Activated naive CD4-positive, alpha-beta T cell treated with anti-CD3 and anti-CD28 coated beads, Interleukin-2, amount 10 ng/mL, durations not matched to agents 7 days and 5 days (primary cell): Measurements from ENCODE around the gene PHETA2.
A peak's percentile ranks its signal among the peaks of the same experiment; 100 is the strongest.

ENCODE experiments used
- CTCF ChIA-PET: fragments of 350-600 bp; sonication (Branson Sonifier 250); formaldehyde crosslinking; loops from one replicate; lab custom pipeline; 2021; ENCODE audit warnings: antibody characterized with exemption; lab: Charles Lee
- DNase-seq: peaks from one replicate; pipeline ENCODE4 v3.0.0-alpha.2; 2020
- H3K27ac Mint-ChIP-seq: one replicate; pipeline ENCODE4 v1.8.0; 2021; ENCODE audit warnings: mild to moderate bottlenecking, moderate library complexity, mixed read lengths
- H3K27me3 Mint-ChIP-seq: one replicate; pipeline ENCODE4 v1.8.0; 2021; ENCODE audit warnings: mild to moderate bottlenecking, mixed read lengths
- H3K36me3 Mint-ChIP-seq: one replicate; pipeline ENCODE4 v1.8.0; 2021; ENCODE audit warnings: mixed read lengths
- H3K4me1 Mint-ChIP-seq: one replicate; pipeline ENCODE4 v1.8.0; 2021; ENCODE audit warnings: mixed read lengths
- H3K4me3 Mint-ChIP-seq: one replicate; pipeline ENCODE4 v1.8.0; 2021; ENCODE audit warnings: mild to moderate bottlenecking, moderate library complexity, mixed read lengths
- H3K9me3 Mint-ChIP-seq: one replicate; pipeline ENCODE4 v1.8.0; 2021; ENCODE audit warnings: mixed read lengths

Gene PHETA2, protein sequence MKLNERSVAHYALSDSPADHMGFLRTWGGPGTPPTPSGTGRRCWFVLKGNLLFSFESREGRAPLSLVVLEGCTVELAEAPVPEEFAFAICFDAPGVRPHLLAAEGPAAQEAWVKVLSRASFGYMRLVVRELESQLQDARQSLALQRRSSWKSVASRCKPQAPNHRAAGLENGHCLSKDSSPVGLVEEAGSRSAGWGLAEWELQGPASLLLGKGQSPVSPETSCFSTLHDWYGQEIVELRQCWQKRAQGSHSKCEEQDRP

DNA sequence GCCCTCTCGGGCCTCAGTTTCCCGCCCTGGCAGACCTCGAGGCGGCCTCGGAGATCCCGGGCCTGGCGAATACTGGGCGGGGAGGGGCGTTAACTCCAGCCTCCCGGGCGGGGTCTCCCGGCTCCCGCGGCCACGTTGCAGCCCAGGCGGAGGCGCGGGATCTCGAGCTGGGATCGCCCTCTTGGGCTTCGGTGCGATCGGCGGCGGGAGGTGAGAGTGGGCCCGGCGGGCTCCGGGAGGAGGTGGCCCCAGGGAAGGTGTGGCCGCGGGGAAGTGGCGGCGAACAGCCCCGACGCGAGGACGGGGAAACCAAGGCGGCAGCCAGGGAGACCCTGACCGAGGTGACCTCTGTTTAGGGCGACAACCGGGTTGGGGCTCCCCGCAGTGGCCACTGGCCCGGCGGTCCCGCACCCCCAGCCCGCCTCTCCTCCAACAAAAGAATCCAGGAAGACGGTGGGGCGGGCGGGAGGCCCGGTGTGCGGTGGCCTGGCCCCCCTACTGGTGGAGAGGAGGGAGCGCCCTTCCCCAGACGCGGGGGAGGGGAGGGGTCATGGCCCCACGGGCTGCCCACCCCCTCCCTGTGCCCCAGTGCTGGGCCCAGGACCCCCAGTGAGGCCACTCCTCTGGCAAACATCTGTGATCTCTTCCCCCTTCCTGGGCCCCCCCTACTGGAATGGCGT lies at the start of gene PHETA2:
Gene PHETA2, plus strand, starts transcription at position 117 of the 680 bp plus-strand sequence. CDS start 3,046 bp downstream, outside the sequence.
- peak; percentile 75 for DNase-seq
- CTCF ChIA-PET: interaction anchor here (1.4 kb wide), 1 partner anchor 107 kb away, joined by 6 read pairs; no protein-coding TSS in a partner anchor

GRCh38 chr22:42025421-42025820 lies 48.6 kb upstream of the PHETA2 start:
- Mint-ChIP-seq H3K27me3 (peaks cover 5% of the 10 kb centered on the region), H3K4me3 (no peak overlapping the region), H3K4me1 (peaks cover 30% of the 10 kb centered on the region), H3K9me3 (peaks cover 4% of the 10 kb centered on the region), H3K36me3 (peaks cover 21% of the 10 kb centered on the region), H3K27ac (no peak overlapping the region)
- CTCF ChIA-PET: no interaction called here
- DNase-seq: no peak

More for the DNA sequence above, at the start of gene PHETA2:
- peak within 1 kb of the TSS; percentile 64 for H3K4me3 Mint-ChIP-seq
- peak within 1 kb of the TSS; percentile 79 for H3K27ac Mint-ChIP-seq
- H3K4me1 Mint-ChIP-seq: peaks cover 57% of the 10 kb centered on the region
- H3K9me3 Mint-ChIP-seq: no peaks in the 10 kb centered on the region
- H3K36me3 Mint-ChIP-seq: peaks cover 5% of the 10 kb centered on the region
- no peaks in the 10 kb centered on the region for H3K27me3 Mint-ChIP-seq

DNA sequence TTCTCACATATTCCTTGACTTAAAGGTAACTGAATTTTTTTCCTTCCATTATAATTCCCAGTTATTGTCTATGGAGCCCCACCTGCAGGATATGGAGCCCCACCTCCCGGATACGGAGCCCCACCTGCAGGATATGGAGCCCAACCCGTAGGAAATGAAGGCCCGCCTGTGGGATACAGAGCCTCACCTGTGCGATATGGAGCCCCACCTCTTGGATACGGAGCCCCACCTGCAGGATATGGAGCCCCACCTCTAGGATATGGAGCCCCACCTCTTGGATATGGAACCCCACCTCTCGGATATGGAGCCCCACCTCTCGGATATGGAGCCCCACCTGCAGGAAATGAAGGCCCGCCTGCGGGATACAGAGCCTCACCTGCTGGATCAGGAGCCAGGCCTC lies 47.3 kb upstream of the PHETA2 start:
- CTCF ChIA-PET: no interaction called here
- H3K27ac Mint-ChIP-seq: no peak overlapping the region
- H3K4me1 Mint-ChIP-seq: peaks cover 39% of the 10 kb centered on the region
- H3K4me3 Mint-ChIP-seq: no peak overlapping the region
- no peak for DNase-seq
- peaks cover 4% of the 10 kb centered on the region for H3K9me3 Mint-ChIP-seq
- H3K27me3 Mint-ChIP-seq: peaks cover 5% of the 10 kb centered on the region
- H3K36me3 Mint-ChIP-seq: peaks cover 17% of the 10 kb centered on the region

GRCh38 chr22:42033263-42034181 lies 40.5 kb upstream of the PHETA2 start:
- peaks cover 22% of the 10 kb centered on the region for H3K9me3 Mint-ChIP-seq
- DNase-seq: no peak
- H3K4me1 Mint-ChIP-seq: peaks cover 31% of the 10 kb centered on the region
- peaks cover 16% of the 10 kb centered on the region for H3K36me3 Mint-ChIP-seq
- H3K4me3 Mint-ChIP-seq: no peak overlapping the region
- H3K27ac Mint-ChIP-seq: no peak overlapping the region
- CTCF ChIA-PET: interaction anchor here (0.9 to 1.3 kb wide), 3 partner anchors 12 to 58 kb away, joined by 3 read pairs; no protein-coding TSS in a partner anchor
- H3K27me3 Mint-ChIP-seq: peaks cover 6% of the 10 kb centered on the region

DNA sequence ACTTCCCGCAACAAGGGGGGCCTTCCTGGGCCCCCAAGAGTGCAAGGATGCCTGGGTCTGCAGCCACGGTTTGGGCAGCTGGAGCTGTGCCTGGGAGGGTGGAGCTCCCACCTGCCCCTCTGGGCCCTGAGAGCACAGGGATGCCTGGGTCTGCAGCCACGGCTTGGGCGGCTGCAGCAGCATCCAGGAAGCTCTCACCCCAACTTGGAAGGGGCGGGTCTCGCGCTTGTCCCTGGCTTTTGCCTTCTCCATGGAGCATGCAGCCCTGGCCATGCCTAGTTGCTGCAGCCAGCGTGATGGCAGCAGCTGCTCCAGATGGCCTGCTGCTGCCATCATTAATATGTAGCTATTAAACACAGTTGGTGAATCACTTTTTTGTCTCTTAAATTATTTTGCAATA lies 38.8 kb upstream of the PHETA2 start:
- H3K27me3 Mint-ChIP-seq: peaks cover 14% of the 10 kb centered on the region
- no peak overlapping the region for H3K4me3 Mint-ChIP-seq
- CTCF ChIA-PET: no interaction called here
- no peak for DNase-seq
- H3K36me3 Mint-ChIP-seq: peaks cover 16% of the 10 kb centered on the region
- H3K9me3 Mint-ChIP-seq: peaks cover 22% of the 10 kb centered on the region
- H3K4me1 Mint-ChIP-seq: peaks cover 27% of the 10 kb centered on the region
- no peak overlapping the region for H3K27ac Mint-ChIP-seq

- CTCF ChIA-PET: no interaction called here
- Mint-ChIP-seq H3K9me3 (peaks cover 27% of the 10 kb centered on the region), H3K36me3 (peaks cover 16% of the 10 kb centered on the region), H3K27me3 (peaks cover 14% of the 10 kb centered on the region), H3K27ac (no peak overlapping the region), H3K4me1 (peaks cover 4% of the 10 kb centered on the region), H3K4me3 (no peak overlapping the region)
- DNase-seq: no peak
Observed at GRCh38 chr22:42039271-42039670, 34.8 kb upstream of the PHETA2 start.

DNA sequence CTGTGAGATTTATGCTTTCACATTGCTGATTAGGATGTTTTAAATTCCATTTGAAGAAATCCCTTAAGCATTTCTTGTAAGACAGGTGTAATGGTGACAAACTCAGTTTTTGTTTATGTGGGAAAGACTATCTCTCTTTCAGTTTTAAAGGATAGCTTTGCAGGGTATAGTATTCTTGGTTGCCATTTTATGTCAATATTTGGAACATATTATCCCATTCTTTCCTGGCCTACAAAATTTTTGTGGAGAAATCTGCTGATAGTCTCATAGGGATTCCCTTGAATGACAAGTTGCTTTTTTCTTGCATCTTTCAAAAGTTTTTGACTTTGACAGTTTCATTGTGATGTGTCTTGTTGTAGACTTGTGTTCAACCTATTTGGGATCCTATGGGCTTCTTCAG lies 32.3 kb upstream of the PHETA2 start:
- Mint-ChIP-seq H3K4me3 (no peak overlapping the region), H3K9me3 (peaks cover 19% of the 10 kb centered on the region), H3K27ac (no peak overlapping the region), H3K36me3 (peaks cover 10% of the 10 kb centered on the region), H3K27me3 (peaks cover 14% of the 10 kb centered on the region), H3K4me1 (no peaks in the 10 kb centered on the region)
- CTCF ChIA-PET: interaction anchor here (0.6 kb wide), 1 partner anchor 1150 kb away, joined by 3 read pairs; no protein-coding TSS in a partner anchor
- no peak for DNase-seq

- no peaks in the 10 kb centered on the region for H3K9me3 Mint-ChIP-seq
- H3K4me3 Mint-ChIP-seq: no peak overlapping the region
- H3K36me3 Mint-ChIP-seq: peaks cover under 1% of the 10 kb centered on the region
- no peaks in the 10 kb centered on the region for H3K27me3 Mint-ChIP-seq
- no peak overlapping the region for H3K27ac Mint-ChIP-seq
- DNase-seq: no peak
- CTCF ChIA-PET: no interaction called here
- no peaks in the 10 kb centered on the region for H3K4me1 Mint-ChIP-seq
Observed at GRCh38 chr22:42050641-42051180, 23.3 kb upstream of the PHETA2 start.

DNA sequence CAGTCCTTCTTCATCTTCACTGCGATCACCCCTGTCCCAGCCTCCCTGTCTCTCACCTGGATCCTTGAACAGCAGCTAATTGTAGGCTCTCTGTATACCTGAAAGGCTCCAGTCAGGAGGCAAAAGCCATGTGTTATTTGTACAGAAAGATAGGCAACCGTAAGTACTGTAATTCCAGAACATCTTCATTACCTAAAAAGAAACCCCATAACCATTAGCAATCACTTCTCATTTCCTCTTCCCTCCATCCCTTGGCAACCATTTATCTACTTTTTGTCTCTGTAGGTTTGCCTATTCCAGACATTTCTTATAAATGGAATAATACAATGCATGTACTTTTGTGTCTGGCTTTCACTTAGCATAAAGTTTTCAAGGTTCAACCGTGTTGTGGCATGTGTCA lies 21.3 kb upstream of the PHETA2 start:
- CTCF ChIA-PET: no interaction called here
- Mint-ChIP-seq H3K27ac (no peak overlapping the region), H3K36me3 (peaks cover 10% of the 10 kb centered on the region), H3K9me3 (peaks cover 12% of the 10 kb centered on the region), H3K4me1 (no peaks in the 10 kb centered on the region), H3K4me3 (no peak overlapping the region), H3K27me3 (no peaks in the 10 kb centered on the region)
- DNase-seq: no peak

DNA sequence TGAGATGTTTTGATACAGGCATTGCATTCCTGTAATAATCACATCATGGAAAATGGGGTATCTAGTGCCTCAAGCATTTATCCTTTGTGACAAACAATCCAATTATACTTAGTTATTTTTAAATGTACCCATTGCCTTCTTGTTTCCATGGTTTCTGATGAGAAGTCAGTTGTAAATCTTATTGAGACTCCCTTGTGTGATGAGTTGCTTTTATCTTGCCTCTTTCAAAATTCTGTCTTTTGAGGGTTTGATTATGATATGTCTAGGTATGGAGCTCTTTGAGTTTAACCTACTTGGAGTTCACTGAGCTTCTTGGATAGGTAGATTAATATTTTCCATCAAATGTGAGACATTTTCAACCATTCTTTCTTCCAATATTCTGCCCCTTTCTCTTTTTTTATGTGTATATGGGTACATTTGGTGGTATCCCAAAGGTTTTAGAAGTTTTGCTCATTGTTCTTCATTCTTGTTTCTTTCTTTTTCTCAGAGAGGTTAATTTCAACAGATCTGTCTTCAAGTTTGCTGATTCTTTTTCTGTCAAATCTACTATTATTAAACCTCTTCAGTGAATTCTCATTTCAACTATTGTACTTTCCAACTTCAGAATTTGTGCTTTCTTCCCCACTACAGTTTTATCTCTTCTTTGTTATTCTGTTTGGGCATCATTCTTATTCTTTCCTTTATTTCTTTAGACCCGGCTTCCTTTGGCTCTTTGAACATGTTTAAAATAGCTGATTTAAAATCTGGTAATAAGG lies 17.1 kb upstream of the PHETA2 start:
- CTCF ChIA-PET: no interaction called here
- DNase-seq: no peak
- Mint-ChIP-seq H3K4me1 (no peaks in the 10 kb centered on the region), H3K4me3 (no peak overlapping the region), H3K36me3 (peaks cover 47% of the 10 kb centered on the region), H3K27me3 (no peaks in the 10 kb centered on the region), H3K27ac (no peak overlapping the region), H3K9me3 (peaks cover 16% of the 10 kb centered on the region)

GRCh38 chr22:42060489-42060888 lies 13.6 kb upstream of the PHETA2 start:
- no peak overlapping the region for H3K27ac Mint-ChIP-seq
- H3K27me3 Mint-ChIP-seq: no peaks in the 10 kb centered on the region
- CTCF ChIA-PET: no interaction called here
- DNase-seq: no peak
- peaks cover 66% of the 10 kb centered on the region for H3K36me3 Mint-ChIP-seq
- H3K4me3 Mint-ChIP-seq: no peak overlapping the region
- peaks cover 16% of the 10 kb centered on the region for H3K9me3 Mint-ChIP-seq
- no peaks in the 10 kb centered on the region for H3K4me1 Mint-ChIP-seq

DNA sequence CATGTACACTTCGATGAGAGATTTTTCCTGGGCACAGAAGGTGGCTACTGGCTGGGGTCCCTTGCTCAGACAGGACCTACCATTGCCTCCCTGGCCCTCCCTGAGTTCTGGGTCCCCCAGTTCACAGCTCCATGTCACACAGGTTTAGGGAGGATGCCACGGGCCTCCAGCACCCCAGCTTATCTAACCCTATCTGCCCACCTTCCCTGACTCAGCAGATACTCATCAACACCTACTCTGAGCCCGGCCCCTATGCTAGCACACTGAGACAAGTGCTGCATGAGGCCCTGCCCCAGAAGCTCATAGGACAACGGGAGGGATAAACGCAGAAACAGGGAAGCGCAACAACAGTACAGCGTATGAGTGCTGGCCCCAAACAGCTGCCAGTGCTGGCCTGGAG lies 13.0 kb upstream of the PHETA2 start:
- peaks cover 16% of the 10 kb centered on the region for H3K9me3 Mint-ChIP-seq
- H3K27me3 Mint-ChIP-seq: no peaks in the 10 kb centered on the region
- H3K4me1 Mint-ChIP-seq: no peaks in the 10 kb centered on the region
- H3K36me3 Mint-ChIP-seq: peaks cover 68% of the 10 kb centered on the region
- H3K27ac Mint-ChIP-seq: peak overlapping the region; percentile 60
- CTCF ChIA-PET: no interaction called here
- DNase-seq: no peak
- H3K4me3 Mint-ChIP-seq: no peak overlapping the region

DNA sequence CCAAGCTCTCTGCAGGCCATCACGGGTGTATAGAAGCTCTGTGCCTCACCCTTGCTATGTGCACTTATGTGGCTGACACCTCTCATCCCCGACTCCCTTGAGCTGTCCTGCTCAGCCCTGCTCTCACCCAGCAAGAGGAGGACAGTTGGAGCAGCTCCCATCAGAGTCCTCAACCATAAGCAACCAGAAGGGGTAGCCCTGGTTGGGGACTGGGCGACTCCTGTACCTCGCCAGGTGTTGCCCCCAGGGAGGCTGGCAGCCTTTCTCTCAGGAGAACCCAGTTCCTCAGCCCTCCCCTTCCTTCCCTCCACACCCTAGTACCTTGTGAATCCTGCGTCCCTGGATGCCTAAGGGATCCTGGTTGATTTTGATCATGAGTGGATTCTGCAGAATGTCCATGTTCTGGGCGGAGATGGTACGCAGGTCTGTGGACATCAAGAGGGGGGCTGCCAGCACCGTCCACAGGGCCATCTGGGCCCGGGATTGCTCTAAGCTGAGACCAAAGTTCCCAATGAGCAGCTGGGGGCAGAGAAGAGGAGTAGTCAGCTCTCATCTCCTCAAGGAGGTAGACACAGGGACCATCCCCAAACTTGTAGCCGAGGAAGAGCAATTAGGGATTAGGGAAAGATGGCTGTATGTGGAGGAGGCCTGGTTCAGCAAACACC lies 11.4 kb upstream of the PHETA2 start:
- H3K27me3 Mint-ChIP-seq: no peaks in the 10 kb centered on the region
- no peak overlapping the region for H3K4me3 Mint-ChIP-seq
- DNase-seq: no peak
- peaks cover 4% of the 10 kb centered on the region for H3K9me3 Mint-ChIP-seq
- no peak overlapping the region for H3K27ac Mint-ChIP-seq
- no peaks in the 10 kb centered on the region for H3K4me1 Mint-ChIP-seq
- peaks cover 70% of the 10 kb centered on the region for H3K36me3 Mint-ChIP-seq
- CTCF ChIA-PET: no interaction called here
